Left kidney (tissue), 2 donors: ENCODE data around the gene ATP8A1. TPM values are rescaled to one million over a fixed set of nuclear protein-coding genes. Genes with fewer than 3 reads are reported as not detected.
"Not testable (repeated sequence)": the region's sequence is repeated elsewhere in the genome, so short reads cannot be mapped to it uniquely, and the experiment has no call there.

ENCODE experiments used
- DNase-seq: peaks from one replicate; pipeline ENCODE4 v3.0.0-alpha.2; 2013
- polyA plus RNA-seq: library from polyadenylated mRNA; unstranded; fragments of 120-200 nt; gene quantifications from one replicate; pipeline ENCODE4 v1.2.1, GENCODE V29; 2013; ENCODE audit not compliant: insufficient read length

The ATP8A1 gene
- polyA plus RNA-seq, 1 donor = 40.0 TPM

DNA sequence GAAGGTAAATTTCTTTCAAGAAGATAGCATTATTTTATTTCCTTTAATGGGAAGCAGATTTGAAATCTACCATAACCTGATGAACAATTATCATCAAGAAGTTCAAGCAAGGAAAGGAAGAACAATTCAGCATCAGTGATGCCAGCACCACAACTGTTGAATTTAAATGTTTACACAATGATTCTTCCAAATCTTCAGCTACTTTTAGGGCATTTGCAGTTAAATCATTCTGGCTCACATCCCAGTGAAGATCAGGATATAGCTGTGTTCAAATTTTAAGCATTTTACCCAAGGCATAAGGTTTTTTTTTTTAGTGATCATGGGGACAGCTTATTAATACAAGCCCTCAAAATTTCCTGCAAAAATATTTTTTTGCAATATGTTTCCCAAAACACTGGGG is 146.7 kb downstream of the ATP8A1 start:
- no peak for DNase-seq

DNA sequence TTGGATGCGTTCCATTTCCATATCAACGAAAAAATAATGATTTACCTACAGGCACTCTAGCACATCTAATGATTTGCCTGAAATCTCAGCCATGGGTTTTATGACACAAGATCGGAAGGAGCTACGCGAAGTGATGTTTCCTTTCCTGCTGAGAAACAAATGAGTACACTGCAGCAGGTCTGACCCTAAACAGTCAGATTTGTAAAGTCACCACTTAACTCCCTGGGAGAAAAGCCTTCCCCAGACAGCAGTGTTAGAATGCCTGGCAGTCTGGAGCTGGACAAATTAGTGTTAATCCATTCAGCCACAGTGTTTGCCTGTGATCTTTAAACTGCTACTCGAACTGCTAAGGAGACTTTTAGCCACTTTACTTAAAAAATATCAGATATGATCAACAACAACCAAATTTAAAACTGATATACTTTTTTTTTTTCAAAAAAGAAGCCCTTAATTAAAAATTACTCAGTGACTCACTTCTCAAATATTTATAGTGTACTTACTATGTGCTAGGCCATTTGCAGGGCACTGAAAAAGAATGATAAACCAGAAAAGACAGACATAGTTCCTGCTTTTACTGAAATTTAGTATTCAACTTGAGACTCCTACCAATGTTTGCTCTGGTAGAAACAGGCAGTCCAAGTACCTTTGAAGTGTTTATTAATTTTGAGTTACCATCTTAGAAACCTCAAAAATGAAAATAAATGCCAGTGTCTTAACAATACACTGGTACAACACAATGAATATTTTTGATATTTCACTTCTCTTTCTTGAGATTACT is 155.1 kb downstream of the ATP8A1 start:
- no peak for DNase-seq

DNA sequence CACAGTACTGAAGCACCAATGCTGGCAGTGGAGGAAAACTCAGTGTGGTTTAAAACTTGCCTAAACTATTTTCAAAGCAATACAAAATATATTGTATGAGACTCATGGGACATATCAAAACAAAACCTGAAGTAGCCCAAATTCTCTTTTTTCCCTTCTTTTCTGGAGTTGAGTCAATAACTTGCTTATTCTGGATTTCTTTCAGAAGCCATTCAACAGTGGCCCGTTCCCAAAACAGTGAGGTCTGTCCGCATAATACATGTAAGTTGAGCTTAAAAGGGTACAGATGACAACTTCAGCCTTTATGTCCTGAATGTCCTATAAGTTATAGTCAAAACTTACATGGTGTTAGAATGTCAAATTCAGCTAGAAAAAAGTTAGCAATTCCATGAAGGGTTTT is 158.9 kb downstream of the ATP8A1 start:
- DNase-seq = no peak

DNA sequence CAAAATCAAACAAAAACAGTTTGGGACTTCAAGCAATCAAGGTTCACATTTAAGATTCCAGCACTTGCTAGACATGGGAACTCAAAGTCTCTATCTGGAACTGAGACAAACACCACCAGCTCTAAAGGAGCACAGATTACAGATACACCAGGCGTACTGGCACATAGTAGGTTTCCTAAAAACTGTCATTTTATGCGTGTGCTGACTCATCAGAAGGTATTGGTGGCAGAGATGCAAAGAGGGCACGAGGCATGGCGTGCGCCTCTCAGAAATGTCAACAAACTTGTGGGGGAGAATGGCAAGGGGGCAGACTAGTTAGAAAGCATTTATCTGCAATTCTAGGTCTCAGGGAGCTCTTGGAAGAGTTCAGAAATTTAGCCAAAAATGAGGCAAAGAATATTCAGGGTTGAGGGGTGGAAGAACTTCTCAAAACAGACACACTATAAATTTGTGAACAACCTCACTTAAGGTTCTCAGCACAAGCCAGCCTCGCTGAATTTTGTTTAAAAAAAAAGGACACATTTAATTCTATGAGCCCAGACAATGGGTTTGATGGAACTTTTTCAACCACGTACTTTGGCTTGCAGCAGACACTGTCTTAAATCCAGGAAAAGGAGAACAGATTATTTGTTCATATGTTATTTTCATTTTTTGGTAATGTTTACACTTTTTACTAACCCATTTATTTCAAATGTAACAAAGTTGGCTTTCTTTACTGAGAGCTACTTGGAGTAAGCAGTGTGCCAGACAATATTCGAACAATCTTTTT is 159.6 kb downstream of the ATP8A1 start:
- no peak for DNase-seq

DNA sequence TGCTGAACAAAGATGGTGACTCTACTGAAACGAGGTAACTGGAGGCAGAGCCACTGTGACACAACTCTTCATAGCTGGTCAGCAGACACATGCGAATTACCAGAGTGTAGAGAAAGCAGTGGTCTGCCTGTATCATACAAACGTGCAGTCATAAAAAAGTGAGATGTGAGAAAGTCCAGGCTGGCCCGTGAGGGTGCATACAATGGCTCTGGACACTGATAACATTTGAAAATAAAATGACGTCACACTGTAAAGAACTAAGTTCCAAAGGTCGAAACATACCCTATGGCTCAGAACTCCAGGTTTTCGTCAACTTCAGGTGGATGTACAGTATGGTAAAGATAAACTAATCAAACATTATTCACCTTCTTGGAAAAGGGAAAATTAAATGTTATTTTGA is 163.9 kb downstream of the ATP8A1 start:
- DNase-seq = no peak

DNA sequence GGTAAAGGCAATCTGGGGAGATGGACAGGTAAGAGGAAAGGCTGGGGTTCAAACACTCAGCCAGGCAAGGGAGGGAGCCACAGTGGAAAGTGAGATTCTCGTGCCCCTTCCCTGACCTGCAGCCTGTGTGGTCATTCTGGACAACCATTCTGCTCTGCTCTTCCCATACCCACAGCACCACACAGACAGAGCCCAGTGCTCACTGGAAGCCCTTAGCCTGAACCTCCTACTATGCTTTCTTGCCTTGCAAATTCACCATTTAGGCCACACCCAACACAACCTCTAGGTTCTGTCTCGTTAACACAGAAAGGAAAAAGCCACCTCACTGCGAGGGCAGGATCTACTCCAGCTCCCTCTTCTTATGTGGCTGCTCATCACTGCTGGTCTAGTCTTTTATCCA is 166.9 kb downstream of the ATP8A1 start:
- DNase-seq = no peak

DNA sequence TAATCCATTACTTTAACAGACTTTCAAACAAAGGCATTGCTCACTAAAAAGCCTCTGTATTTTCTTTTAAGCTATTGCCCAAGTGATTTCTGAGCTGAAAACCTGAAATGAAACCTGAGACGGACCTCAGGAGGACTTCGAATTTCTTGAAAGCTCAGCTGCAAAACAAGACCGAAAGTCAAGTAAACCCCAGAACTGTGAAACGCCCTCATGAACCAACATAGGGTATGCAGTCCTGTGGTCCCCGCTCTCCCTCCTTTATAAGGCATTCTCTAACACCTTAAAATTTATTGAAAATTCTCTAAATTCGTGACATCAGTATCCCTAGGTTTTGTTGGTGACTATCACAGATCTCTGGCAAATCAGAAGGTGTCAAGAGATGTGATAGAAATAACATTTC is 167.8 kb downstream of the ATP8A1 start:
- DNase-seq = no peak

DNA sequence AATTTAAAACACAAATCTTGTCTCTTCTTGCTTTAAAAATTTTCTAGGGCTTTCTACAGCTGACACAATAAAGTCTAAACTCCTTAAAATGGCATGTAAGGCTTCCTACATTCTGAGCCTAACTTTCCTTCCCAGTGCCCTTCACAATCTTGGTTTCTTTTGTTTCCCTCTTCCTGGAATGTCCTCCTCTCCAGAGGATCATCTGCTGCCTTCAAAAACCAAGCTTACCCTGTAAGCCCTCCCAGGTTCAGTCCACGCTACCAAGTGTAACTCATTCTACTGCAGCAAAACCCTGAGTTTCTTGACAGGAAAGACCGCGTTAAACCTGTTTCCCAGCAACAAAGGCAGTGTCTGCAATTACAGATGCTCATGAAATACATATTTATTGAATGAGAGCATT is 168.4 kb downstream of the ATP8A1 start:
- no peak for DNase-seq

DNA sequence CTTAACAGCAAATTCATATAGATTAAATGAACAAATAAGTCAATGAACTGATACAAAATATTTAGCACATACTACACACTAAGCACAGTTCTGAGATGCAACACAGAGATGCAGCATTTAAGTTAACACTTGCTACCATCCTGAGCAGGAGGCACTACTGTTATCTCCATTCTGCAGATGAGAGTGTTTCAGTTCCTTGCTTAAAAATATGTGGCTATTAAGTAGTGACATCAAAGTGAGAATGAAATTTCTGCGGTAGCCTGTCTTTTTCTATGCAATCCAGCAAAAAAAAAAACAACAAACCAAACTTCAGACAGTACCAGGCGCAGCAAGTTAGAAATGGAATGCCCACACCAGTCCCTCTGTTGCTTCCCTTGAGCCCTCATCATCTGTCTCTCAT is 168.8 kb downstream of the ATP8A1 start:
- no peak for DNase-seq

DNA sequence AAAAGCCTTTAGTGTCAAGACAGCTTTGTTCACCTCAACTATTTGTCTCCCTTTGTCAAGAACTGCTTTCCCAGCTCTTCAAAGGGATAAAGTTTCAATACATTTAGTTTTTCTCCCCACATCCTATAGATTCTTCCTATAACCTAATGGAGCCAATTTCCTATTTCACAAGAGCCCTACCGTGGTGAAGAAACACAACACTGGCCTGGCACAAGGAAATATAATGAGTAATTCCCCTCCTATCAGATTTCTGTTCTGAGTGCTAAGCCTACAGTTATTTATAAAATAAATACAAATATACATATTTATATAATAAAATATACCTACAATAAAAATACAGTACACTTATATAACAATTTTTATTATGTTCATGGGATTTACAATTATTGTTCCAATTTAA is 169.7 kb downstream of the ATP8A1 start:
- no peak for DNase-seq

DNA sequence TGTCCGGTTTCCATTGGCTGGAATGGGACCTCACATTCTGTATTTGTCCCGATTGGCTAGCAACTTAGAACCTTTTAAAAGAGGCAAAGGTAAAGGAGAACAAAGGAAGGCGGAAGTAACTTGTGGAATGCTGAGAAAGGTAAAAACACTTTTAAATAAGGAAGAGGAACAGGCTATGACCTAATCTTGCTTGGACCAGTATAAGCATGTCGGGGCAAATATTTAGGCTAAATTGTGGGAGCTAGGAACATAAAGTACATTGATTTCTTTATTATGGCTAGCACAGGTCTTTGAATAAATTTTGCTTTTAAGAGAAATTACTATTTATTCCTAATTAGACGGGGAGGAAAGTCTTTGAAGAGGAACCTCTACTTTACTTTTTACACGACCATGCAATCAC is 170.7 kb downstream of the ATP8A1 start:
- DNase-seq = not testable (repeated sequence)

DNA sequence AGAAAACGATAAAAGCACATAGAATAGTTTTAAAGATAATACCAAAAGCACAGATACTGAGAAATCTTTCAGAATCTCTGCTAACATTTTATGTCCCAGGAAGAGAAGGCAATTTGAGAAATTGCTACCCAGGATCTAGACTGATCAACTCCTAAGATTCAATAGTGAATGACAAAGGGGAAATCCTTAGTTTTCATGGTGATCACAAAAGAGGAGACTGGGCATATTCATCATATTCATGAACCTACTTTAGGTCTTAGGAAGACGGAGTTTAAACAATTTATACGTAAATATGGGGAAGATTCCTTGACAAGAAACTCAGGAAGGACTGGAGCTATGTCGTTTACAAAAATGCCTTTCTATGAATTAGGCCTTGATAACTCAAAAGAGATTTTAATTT is 172.3 kb downstream of the ATP8A1 start:
- DNase-seq = no peak

DNA sequence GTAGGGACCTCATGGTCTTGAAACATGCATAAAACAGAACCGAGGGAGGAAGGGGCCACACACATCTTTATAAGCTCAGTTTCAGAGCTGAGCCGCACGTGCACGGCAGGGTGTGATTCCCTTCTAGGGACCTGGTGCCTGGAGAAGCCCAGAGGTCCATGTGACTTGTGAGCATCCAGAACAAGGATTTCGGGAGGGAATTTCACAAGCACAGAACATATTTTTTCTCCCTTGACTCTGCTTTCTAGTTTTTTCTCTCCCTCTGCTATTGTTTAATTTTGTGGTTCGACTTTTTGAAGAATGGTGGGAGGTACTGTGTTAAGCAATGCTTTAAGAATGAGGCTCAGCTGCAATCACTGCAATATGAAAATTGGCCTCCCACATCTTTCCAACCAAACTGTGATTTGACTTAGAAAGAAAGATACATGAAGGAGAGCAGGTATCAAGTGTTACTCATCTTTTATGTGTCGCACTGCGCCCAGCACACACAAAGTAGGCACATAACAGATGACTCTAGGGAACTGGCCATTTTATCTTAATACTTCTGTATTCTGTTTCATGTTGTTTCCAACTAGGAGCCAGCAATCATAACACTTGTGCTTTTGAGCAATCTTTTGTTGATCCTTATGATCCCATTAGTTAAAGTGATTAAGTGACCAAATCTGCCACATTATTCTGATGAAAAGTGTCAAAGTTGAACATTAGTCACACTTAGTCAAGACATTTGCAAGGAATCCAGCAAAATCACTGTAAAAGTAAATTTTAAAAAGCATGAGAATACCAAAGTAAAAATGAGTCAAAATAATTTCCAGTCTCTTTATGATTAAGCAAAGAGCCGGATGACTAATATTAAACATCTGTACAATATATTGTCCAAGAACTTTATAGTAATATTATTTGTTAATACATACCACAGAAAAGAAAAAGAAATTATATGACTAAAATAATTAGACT is 173.2 kb downstream of the ATP8A1 start:
- DNase-seq = no peak

DNA sequence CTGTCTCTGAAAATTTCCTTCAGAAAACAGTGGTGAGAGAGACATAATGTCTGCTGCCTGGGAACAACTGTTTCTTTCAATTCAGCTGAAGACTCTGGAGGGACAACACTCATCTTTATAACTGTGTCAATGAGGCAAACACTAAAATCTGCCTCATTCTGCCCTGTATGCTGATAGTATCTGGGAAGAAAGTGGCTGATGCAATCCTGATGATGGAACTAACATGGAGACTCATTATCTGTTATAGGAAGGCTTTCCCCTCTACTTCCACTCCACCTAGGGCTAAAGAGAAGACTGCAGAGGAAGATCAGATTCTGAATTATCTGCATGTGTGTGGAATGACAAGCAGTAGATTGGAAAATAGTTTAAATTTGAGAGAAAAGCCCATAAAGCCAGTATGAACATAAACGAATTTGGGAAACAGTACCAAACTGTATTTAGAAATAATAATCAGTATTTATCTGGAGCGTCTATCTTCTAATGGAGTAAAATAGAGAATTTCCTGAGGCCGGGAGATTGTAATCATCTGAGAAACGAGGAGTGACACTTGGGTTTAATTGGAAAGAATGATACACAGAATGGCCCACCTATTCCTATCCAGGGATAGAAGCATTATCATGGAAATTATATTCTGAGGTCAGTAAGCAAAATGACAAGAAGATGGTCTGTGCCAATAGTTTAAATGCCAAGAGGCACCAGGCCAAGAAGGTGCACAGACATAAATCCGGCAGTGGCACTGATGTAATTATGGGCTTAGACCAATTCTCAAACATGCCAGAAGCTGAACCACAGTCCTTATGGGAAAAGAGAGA is 174.2 kb downstream of the ATP8A1 start:
- DNase-seq = no peak

DNA sequence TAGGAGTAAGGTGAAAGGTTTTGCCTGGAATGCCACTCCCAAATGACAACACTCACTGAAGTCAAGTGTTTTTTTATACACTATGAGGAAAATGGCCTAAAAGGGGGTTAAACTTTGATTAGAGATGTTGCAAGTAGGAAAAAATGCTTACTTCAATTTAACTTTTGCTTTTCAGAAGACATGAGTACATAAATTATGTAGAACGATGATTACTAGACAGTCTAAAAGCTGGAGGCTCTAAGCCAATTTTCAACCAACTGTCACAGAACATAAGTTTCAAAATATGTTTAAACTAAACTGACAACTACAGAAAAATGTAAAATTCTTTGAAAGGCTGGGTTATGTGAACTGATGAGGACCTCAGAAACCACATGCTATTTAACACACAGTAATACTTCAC is 176.2 kb downstream of the ATP8A1 start:
- DNase-seq = no peak

DNA sequence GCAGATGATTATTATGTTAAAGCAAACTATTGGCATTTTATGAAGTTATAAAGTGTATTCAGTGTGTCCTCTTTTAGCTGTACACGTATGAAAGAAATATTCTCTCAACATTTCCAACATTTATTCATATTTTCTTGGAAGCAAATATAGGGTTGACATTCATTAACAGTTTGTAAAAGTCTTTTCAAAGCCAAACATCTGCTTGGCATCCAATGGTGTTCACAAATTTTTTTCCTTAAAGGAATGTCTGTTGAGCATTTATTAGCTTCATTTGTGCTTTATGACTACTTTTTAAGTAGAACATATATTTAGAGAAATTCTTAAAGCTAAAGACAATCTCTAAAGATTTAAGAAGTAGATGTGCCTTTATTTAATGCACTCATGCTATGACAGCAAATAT is 176.6 kb downstream of the ATP8A1 start:
- DNase-seq = no peak

DNA sequence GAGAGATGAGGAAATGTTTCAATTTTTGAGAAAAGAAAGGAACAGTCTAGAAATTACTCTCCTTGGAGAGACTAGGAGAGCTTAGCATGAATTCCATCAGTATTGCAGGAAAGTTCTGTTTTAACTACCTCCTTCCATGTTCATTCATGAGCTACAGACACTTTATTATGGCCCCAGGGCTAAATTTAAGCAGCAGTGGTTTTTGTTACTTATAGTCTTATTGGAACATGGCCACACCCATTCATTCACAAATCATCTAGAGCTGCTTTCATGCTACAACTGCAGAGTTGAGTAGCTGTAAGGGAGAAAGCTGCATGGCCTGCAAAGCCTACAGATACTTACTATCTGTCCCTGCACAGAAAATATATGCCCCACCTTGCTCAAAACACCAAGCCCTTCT is 178.0 kb downstream of the ATP8A1 start:
- no peak for DNase-seq

DNA sequence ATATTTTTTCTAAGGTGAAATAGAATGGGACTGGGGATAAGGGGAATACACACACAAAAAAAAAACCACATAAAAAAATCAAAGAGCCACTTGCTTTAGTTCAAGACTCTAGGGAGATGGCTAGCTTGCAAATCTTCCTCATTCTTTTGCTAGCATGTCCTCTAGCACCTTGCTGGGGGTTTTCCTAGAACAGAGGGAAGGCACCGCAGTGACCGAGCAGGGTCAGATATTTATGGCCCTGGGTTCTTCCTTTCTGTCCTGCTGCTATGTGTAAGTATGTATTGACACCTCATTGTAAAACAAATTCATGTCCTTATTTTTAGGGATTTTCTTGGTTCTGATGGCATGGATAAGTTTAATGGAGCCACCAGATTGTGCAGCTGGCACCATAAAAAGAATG is 178.4 kb downstream of the ATP8A1 start:
- DNase-seq = no peak

DNA sequence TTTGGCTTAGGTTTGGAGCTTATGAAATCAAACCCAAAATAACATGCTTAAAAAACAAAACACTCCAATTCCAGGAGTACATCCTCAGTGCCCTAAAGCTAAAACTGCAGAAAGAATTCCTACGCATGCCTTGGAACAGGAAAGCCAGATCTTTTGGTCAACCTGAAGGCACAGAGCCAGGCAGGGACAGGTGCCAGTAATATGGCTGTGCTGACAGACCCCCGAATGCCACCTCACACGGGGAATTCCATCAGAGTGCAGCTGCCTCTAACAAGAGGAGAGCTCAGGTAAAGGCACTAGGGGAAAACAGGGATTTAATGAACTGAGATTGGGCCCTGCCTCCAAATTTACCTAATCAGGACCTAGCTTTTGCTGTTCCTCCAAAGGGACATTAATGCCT is 182.5 kb downstream of the ATP8A1 start:
- no peak for DNase-seq

DNA sequence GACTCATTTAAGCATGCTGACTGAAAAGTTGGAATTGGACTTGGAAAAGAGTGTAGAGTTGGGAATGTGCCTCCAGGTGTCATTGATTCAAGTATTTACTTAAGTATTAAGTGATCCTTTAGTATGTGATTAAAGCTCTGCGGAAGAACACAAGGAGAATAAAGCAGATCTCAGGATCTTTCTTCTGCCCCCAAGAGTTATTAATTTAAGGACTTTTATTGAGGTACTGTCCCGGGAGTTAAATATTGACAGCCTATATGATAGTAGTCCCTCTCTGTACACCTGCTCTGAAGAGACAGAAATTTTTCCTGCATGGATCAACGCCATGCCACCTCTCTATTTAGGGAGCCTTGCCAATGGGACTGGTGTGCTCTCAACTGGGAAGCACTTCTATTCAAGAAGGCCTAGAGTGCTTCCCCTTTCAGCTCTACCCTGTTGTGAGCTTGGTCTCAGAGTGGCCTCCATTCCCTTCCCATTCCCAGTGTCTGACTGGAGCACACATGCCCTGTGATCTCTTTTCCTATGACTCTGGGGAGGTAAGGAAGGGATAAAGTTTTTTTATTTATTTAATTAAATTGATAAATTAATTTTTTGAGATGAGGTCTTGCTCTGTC is 183.7 kb downstream of the ATP8A1 start:
- no peak for DNase-seq

DNA sequence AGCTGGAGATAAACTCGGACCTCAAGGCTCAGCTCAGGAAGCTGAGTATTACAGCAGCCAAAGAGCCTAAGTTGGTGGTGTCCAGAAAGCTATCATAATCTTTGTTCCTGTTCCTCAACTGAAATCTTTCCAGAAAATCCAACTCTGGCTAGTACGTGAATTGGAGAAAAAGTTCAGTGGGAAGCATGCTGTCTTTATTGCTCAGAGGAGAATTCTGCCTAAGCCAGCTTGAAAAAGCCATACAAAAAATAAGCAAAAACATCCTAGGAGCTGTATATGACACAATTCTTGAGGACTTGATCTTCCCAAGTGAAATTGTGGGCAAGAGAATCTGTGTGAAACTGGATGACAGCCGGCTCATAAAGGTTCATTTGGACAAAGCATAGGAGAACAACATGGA is 185.0 kb downstream of the ATP8A1 start:
- DNase-seq = no peak
